SHP77 treated with DMSO at 0.1 percent for 48 hours (cell line): Measurements from ENCODE around the gene DGKQ.

Source experiments
- DNase-seq: peaks from one replicate; lab custom pipeline; 2025; lab: John Stamatoyannopoulos, UW

Gene DGKQ

DNA sequence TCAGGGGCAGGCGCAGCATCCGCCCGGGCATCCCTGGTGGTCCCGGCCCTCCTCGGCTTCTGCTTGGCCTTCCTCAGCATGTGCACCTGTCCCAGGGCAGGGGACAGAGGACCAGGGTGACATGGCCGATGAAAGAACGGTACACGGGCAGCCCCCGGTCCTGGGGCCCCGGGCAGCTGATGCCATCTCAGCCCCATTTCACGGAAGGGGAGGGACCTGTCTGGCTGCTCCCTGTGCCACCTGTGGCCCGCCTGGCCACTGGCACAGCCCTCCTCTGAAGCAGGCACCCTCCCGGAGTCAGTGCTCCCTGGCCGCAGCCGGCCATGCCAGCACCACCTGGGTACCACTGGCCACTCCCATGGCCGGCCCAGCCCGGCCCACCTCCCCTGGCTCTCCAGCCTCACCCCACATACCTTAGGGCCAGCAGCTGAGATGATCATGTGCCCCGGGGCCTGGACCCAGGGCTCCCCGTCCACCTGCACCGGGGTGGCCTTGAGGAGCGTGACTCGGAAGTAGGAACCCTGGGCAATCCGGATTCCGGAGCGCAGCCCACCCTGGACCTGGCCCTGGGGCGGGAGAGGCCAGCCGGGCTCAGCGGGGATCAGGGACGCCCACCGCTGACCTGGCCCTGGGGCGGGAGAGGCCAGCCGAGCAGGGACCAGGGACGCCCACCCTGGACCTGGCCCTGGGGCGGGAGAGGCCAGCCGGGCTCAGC lies 12.6 kb downstream of the DGKQ start:
- DNase-seq, result no peak

DNA sequence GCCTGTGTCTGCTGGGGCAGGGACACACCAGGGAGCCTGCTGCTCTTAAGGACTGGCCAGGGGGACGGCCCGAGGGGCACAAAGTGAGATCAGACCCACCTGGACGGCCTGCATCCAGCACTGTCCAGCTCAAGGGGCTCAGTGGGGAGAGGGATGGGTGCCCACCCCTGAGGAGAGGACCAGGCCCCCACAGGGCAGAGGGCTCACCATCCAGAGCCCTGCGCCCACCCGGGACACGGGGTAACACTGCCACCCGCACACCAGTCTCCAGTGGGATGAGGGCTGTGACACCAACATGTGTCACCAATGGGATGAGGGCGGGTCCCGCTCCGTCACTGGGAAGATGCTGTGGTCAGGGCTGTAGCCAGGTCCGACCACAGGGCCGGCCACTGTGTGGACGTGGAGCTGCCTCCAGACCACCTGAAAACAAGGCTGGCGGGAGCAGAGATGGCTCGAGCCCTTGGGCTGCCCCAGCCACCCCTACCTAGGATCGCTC lies 13.2 kb downstream of the DGKQ start:
- DNase-seq, result no peak

DNA sequence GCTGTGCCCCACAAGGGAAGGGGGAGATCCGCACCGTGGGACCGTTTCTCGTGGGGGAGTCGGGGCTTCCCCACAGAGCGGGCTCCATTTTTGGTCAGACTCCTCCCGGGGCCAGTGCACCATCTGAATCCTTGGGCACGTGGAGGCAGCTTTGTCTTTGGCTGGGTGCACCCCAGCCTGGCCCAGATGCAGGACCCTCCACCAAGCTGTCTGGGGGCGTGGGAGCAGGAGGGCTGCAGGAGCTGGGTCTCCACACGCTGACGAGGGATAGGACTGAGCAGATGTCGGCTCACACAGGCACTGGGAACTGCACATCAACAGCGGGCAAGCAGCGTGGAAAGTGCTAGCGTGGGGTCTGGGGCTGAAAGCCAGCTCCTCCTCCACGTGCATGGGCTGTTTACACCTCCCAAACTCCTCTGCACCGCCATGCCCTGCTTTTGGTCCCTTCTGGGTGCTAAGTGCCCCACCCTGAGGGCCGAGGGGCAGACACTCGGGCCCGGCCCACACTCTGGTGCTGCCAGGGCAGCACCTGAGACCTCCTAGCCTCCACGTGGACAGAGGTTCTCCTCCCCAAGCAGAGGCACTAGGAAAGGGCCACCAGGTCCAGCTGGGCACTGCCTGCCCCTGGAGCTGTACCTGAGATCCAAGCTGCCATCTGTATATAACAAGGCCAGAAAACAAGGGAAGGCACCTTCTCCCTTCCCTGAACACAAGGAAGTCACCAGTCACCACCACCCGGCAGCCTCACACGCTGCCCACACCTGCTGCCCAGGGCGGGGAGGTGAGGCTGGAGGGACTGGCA lies 13.8 kb downstream of the DGKQ start:
- DNase-seq, result no peak

DNA sequence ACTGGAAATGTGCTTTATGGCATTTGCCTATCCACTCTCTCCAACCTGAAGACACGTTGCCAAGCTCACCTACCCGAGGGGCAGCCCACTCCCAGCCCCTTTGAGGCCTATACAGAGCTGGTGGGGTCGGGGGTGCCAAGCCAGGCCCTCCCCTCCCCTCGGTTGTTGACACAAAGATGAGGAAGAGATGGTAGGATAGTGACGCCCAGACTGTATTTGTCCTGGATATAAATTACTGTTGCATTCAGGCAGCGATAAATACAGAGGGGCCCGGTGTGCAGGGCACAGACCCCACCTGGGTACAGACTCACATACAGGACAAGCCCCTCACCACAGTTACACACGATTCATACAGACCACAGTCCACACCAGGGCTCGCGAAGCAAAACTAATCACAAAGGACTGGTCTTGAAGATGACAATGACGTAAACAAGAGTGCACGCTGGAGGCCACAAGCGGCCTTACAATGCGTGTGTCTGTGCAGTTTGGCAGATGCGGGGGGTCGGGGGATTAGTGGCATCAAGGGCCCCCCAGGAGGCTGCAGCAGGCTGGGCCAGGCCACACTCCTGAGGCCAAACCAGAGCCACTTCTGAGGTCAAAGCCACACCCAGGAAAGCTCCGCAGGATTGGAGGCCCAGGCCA lies 14.6 kb downstream of the DGKQ start:
- no peak for DNase-seq

DNA sequence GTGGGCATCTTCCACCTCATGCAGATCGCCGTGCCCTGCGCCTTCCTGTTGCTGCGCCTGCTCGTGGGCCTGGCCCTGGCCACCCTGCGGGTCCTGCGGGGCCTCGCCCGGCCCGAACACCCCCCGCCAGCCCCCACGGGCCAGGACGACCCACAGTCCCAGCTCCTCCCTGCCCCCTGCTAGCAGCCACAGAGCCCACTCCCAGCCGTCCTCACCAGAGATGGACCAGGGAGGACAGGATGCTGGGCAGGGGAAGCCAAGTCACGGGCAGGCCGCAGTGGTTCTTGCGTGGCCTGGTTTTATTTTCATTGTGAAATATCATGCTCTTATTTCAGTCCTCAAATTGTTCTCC lies 15.1 kb downstream of the DGKQ start:
- no peak for DNase-seq

DNA sequence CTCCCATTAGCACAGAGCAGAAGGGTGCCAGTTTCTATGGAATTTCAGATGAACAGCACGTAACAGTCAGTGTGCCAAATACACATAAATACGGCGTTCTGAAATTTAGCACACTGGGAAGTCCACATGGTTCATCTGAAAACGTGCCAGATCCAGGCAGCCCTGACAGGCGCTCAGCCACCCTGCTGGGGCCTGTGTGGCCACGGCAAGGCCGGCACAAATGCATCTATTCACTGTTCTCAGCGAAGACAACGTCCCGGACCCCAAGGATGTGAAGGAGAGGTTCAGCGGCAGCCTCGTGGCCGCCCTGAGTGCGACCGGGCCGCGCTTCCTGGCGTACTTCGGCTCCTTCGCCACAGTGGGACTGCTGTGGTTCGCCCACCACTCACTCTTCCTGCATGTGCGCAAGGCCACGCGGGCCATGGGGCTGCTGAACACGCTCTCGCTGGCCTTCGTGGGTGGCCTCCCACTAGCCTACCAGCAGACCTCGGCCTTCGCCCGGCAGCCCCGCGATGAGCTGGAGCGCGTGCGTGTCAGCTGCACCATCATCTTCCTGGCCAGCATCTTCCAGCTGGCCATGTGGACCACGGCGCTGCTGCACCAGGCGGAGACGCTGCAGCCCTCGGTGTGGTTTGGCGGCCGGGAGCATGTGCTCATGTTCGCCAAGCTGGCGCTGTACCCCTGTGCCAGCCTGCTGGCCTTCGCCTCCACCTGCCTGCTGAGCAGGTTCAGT lies 15.6 kb downstream of the DGKQ start:
- no peak for DNase-seq

DNA sequence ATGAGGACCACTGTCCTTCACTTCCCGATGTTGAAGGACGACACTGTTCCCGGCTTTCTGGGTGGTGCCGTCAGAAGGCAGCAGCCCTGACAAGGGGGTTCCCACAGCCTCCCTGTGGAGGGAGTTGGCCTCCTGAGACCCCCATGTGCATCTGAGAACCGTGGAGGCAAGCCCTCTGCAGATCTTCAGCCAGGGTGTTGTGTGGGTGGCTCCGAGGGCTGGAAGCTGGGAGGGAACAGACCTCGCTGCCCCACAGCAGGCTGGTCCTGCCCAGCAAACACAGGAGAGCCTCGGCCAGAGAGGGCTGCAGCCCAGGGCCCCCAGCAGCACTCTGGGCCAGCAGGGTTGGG lies 16.2 kb downstream of the DGKQ start:
- DNase-seq, result no peak

DNA sequence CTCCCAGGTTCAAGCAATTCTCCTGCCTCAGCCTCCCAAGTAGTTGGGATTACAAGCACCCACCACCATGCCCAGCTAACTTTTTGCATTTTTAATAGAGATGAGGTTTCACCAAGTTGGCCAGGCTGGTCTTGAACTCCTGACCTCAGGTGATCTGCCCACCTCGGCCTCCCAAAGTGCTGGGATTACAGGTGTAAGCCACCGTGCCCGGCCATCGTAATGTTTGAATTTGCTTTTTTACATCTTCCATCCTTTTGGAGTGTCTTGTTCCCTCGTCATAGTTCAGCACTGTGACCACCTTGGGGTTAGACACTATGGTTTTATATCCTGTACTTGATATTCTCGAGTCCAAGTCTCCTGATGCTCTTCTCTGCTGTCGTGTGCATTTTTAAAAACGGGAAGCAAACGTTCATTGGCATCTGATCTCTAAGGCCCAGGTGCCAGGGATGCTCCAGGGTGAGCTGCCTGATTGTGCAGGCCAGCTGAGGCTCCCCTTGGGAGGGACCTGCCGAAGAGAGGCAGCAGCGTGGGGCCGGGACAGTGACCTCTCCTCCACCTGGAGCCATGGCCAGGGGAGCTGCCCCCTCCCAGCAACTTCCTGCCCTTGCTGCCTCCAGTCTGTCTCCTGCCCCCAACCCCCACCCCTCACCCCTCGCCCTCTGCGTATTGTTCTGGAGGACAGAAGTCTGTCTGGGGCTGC lies 16.7 kb downstream of the DGKQ start:
- DNase-seq, result no peak

DNA sequence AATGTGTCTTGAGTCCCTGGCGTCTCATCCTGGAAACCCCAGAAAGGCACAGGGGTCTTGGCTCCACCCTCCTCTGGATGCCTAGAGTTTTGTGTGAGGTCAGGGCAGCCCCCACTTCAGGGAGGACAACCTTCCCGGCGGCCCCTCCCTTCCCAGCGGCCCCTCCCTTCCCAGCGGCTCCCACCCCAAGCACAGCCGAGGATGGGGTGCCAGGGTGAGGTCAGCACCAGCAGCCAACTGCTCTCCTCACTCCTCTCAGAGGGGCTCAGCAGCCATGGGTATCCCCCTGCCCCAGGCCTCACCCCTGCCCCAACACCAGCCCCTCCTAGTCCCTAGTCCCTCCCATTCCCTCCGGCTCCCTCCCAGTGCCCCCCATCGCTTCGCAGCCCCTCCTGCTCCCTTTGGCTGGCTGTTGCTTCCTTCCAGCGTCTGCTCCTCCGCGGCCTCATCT lies 17.4 kb downstream of the DGKQ start:
- DNase-seq, result no peak

DNA sequence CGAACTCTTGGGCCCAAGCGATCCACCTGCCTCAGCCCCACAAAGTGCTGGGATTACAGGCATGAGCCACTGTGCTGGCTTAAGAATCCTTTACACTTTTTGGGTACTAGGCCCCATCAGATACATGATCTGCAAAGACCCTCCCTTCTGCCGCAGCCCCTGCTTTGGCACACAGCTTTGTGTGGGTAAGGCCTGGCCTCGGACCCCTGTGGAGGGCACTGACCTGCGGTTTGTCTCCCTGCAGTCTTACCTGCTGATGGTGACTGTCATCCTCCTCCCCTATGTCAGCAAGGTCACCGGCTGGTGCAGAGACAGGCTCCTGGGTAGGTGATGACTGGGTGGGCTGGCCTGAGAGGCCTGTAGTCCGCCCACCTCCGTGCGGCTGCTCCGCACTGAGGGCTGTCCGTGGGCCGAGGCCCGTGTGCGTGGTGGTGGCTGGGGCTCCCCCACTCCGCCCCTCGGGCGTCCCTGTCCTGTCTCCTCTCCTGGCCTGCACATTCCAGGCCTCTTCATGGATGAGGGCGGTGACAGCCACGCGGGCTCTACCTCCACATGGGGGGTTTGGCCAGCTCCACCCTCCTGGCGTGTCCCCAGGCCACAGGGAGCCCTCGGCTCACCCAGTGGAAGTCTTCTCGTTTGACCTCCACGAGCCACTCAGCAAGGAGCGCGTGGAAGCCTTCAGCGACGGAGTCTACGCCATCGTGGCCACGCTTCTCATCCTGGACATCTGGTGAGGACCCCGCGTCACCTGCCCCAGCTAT lies 18.0 kb downstream of the DGKQ start:
- no peak for DNase-seq

DNA sequence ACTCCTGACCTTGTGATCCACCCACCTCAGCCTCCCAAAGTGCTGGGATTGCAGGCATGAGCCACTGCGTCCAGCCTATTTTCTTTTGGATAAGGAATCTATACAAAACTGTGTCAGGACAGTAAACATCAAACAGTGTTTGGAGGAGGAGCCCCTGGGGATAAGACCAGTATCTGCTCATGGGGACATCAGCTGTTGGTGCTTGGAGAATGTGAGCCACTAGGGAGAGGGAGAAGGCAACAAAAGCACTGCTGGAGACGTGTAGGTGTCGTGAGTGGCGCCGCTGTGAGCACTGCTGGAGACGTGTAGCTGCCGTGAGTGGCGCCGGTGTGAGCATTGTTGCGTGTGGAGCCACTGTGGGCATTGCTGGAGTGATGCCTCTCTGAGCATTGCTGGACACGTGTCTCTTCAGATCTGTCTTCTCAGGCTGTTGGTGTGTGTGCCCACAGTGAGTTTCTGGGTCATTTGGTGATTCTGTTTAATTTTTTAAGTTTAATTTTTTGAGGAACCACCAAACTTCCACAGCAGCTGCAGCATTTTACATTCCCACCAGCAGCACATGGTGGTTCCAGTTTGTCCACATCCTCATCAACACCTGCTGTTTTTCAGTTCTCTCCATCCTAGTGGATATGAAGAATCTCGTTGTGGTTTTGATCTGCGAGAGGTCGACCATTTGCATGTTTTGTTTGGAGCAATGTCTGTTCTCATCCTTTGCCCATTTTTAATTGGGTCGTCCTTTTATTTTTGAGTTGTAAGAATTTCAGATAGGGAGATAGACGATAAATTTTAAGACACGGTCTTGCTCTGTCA lies 19.0 kb downstream of the DGKQ start:
- DNase-seq, result no peak

DNA sequence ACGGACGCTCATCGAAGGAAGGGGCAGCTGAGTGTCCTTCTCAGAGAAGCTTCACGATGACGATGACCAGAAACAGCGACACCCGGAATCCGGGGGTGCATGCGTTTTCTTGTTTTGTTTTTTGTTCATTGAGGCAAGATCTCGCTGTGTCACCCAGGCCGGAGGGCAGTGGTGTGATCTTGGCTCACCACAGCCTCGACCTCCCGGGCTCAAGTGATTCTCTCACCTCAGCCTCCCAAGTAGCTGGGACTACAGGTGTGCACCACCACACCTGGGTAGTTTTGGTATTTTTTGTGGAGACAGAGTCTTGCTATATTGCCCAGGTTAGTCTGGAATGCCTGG lies 19.8 kb downstream of the DGKQ start:
- no peak for DNase-seq

DNA sequence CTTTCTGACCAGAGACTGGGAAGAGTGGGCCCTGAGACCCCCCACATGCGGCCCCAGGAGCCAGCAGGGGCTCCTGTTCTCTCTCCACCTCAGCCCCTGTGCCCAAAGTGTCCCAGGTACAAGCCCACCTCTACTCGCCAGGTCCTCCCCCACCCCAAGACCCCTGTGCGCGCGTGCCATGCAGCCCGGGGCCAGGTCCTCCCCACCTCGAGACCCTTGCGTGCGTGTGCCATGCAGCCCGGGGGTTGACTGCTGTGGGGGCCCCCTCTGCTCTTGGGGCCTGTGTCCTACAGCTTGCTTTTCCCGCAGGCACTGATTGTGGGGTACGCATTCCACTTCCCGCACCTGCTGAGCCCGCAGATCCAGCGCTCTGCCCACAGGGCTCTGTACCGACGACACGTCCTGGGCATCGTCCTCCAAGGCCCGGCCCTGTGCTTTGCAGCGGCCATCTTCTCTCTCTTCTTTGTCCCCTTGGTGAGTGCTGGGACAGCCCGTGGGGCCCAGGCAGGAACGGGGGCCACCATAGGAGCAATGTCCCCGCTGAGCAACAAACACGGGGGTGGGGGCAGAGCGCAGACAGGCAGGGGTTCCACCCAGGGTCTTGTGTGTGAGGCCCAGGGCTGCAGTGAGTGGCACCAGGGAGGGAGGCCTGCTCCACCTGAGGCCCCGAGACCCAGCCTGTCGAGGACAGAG lies 20.3 kb downstream of the DGKQ start:
- DNase-seq, result no peak

DNA sequence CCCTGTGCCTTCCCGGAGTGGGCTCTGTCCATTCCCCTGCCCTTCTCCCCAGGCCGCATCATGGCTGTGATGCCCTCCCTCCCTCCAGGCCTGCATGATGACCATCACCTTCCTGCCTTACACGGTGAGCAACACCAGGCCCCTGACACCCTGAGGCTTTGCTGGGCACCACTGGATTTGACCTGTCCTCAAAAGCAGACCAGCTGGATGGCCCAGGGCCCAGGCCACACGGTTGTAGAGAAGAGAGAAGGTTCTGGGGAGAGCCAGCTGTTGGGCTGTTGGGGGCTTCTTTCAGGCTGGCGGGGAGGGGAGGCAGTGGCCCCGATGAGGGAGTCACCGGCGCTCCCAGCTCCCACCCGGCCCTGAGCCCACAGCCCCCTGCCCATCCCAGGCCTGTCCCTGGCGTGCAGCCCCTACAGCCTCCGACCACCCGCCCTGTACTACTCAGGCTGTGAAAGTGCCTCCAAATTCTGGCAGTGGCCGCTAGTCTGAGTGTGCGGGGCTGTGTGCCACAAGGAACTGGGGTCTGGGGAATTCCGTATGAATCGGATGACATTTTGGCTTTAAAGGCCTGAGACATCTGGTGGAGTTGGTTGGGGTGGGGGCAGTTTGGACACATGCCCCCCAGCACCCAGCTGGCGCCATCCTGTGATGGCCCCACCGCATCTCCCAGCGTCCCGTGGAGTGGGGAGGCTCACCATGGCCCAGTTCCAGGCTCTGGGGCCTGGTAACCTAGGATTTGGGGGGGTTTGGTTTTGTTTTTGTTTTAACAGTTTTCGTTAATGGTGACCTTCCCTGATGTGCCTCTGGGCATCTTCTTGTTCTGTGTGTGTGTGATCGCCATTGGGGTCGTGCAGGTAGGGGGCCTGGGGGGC lies 21.5 kb downstream of the DGKQ start:
- no peak for DNase-seq

DNA sequence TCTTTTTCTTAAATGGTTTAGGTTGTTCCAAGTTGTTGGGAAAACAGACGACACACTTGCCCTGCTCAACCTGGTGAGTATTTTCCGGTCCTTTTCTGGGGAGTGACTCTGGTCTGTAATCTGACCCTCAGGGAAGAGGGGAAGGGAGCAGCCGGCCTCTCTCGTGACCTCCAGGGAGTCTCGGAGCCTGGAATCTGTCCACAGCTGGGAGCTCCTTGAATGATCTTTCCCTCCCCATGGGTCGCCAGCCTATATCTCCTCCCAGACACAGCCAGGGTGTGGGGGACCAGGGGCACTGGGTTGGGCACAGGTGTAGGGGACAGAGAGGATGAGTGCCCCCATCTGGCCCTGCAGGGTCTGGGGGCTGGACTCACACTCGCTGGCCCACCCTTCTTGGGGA lies 22.2 kb downstream of the DGKQ start:
- no peak for DNase-seq

DNA sequence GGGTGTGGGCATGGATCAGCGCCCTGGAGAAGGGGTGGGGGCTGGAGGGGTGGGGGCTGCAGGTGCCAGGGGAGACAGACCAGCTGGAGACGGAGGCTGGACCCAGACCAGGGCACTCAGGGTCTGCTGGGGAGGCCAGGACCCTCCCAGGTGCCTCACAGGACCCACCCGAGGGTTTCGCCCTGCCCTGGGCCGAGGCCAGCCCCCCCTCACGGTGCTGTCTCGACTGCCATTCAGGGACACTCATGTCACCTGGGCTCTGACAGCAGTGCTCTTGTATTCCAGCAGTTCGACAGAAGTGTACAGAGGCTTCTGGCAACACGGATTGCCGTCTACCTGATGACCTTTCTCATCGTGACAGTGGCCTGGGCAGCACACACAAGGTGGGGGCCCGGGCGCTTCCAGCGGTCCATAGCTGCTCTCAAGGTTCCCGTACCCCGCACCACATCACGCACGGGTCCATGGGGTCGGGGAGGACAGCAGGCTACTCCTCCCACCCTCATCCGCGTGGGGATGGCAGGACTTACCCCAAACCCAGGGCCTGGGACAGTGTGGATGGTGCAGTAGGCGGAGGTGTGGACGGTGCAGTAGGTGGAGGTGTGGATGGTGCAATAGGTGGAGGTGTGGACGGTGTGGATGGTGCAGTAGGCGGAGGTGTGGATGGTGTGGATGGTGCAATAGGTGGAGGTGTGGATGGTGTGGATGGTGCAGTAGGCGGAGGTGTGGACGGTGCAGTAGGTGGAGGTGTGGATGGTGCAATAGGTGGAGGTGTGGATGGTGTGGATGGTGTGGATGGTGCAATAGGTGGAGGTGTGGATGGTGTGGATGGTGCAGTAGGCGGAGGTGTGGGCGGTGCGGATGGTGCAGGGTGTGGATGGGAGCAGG lies 23.0 kb downstream of the DGKQ start:
- DNase-seq, result no peak

DNA sequence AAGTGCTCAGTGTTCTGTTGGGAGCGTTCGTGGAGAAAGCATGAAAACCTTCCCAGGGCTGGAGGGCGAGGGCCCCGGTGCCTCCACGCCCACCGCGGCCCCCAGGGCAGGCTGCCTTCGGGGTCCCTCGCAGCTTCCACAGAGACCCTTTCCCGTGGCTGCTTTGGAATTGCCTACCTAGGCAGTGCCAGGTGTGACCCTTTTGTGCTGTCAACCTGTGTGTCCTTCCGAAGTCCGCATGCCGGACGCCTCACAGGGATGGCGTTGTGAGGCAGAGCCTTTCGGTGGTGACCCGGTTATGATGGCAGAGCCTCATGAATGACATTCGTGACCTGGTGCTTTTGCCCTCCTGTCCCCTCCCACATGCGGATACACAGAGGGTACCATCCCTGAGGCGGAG lies 23.7 kb downstream of the DGKQ start:
- no peak for DNase-seq

DNA sequence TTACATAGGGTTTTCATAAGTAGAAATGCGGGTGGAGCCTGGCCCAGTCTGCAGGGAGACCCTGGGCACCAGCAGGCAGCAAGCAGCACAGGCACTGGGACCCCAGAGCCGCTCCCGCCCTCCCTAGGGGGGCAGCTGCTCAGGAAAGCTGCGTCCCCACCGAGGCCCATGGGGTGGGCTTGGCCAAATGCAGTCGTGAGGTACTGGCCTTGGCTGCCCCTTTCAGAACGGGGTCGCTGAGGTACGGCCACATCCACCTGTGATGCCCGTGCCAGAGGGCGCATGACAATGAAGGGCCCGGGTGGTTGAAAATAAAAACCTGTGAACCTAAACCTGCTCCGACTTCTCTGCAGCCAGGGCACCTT lies 24.5 kb downstream of the DGKQ start:
- no peak for DNase-seq
